Cardiac fibroblast (primary cell): ENCODE measurements around the gene NPAS1.

Experiments used
- DNase-seq, 2 donors: peaks; one replicate each; pipeline versions ENCODE4 v3.0.0 to v3.0.0-alpha.2; 2010; ENCODE audit warnings: low read depth in 2 of 2
- H3K4me3 ChIP-seq, 2 donors: replicated peaks in 1 of 2; 1 replicate in 1 of 2; 2 replicates in 1 of 2; pipeline ENCODE4 v1.5.1; 2011; ENCODE audit warnings: low read depth in 2 of 2, low read length in 2 of 2, mild to moderate bottlenecking in 2 of 2, moderate library complexity in 1 of 2
- CTCF ChIP-seq: IDR thresholded peaks from one replicate; pipeline ENCODE4 v1.5.1; 2011; ENCODE audit warnings: low read depth, mild to moderate bottlenecking, low read length, inconsistent platforms

The NPAS1 gene

GRCh38 chr19:46990991-46991676 lies 28.5 kb upstream of the NPAS1 start:
- H3K4me3 ChIP-seq, result no peak overlapping the region
- TF ChIP-seq CTCF, result peak; percentile 80
- DNase-seq, result peak; percentile 86 to 94

GRCh38 chr19:46992699-46993535 lies 26.7 kb upstream of the NPAS1 start:
- no peak for DNase-seq
- H3K4me3 ChIP-seq, result no peak overlapping the region

GRCh38 chr19:46993622-46994021 lies 26.0 kb upstream of the NPAS1 start:
- no peak for TF ChIP-seq CTCF
- no peak overlapping the region for H3K4me3 ChIP-seq
- DNase-seq, result no peak

More at GRCh38 chr19:46992699-46993535, 26.7 kb upstream of the NPAS1 start:
- no peak for TF ChIP-seq CTCF

DNA sequence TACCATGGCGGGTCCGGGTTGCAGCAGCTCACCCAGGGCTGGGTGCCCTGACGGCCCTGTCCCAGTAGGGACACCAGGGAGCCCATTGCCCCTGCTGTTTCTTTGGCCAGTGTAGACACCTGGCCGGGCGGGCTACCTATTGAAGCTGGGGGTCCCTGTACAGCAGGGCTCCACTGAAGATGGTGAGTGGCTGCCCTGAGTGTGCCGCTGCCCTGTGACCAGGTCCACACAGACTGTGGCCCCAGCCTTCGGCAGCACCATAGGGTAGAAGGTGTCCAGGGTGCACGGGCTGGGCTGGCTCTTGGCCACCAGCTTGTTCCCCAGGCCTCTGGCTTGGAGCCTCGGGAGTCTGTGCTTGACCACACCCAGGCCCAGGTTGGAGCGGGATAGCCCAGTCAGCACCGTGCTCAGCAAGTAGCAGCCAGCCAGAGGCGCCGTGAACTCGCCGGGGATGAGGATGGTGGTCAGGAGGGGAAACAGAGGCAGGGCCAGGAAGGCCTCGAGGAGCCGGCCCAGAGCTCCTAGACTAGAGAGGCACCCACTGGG lies 25.4 kb upstream of the NPAS1 start:
- DNase-seq, result no peak
- no peak for TF ChIP-seq CTCF
- no peak overlapping the region for H3K4me3 ChIP-seq

GRCh38 chr19:46995492-46995891 lies 24.1 kb upstream of the NPAS1 start:
- no peak for TF ChIP-seq CTCF
- DNase-seq, result no peak
- H3K4me3 ChIP-seq, result no peak overlapping the region

DNA sequence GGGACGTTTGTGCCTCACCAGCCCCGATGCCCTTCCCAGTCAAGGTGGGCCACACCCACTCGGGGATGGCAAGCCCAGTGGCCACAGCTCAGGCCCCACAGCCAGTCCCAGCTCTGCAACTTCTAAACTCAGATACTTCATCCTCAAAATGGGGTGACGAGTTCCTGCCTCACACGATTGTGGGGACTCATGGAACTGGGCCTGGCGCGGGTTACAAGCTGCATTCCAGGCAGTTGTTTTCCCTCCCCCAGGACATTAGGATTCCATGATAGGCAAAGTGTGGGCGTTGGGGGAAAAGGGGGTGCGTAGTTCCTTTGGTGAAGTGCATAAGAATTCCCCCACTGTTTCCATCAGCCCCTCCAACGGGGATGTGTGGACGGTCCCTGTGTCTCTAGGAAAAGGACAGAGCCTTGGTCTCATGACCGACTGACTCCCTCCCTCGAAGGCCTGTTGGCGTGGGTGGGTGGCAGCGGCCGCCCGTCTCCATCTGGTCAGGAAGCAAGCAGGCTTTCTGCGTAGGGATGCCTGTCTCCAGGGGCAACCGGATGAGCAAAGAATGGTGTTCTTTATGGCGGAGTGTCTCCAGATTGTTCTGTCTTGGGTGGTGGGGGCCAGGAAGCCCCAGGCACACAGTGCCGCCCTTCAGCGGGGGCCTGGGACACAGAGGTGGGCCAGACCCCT lies 21.1 kb upstream of the NPAS1 start:
- DNase-seq, result no peak
- H3K4me3 ChIP-seq, result no peak overlapping the region

More for the DNA sequence above, 21.1 kb upstream of the NPAS1 start:
- no peak for TF ChIP-seq CTCF
